GF-D8 (cell line): ENCODE measurements around the gene TMEM187.

Experiments used
- DNase-seq: peaks from one replicate; lab custom pipeline; 2025; lab: John Stamatoyannopoulos, UW

TMEM187 gene

GRCh38 chrX:153972368-153973126, at the start of gene TMEM187:
TSS of gene TMEM187 (plus strand) at chrX:153972754. CDS start at chrX:153982063, 9,309 bp downstream.
- DNase-seq = peak; percentile 71

- no peak for DNase-seq
These were observed 49.4 kb upstream of the TMEM187 start for GRCh38 chrX:153922932-153923857.

- peak; percentile 46 for DNase-seq
These were observed 48.2 kb upstream of the TMEM187 start for GRCh38 chrX:153924149-153924861.

GRCh38 chrX:153925387-153925738, 47.2 kb upstream of the TMEM187 start:
- no peak for DNase-seq

- DNase-seq = no peak
These were observed 46.6 kb upstream of the TMEM187 start, which contains the start of gene ARHGAP4 for GRCh38 chrX:153925739-153926551. TSS of gene ARHGAP4 (minus strand) at chrX:153926264. CDS start at chrX:153926202, 62 bp downstream.

GRCh38 chrX:153926552-153926857, 46.0 kb upstream of the TMEM187 start:
- no peak for DNase-seq

- peak; percentile 92 for DNase-seq
These were observed 45.5 kb upstream of the TMEM187 start for GRCh38 chrX:153926858-153927671.

GRCh38 chrX:153927672-153927921, 45.0 kb upstream of the TMEM187 start:
- DNase-seq = no peak

- DNase-seq = peak; percentile 88
These were observed 44.4 kb upstream of the TMEM187 start for GRCh38 chrX:153927922-153928760.

GRCh38 chrX:153928846-153929245, 43.7 kb upstream of the TMEM187 start:
- no peak for DNase-seq

GRCh38 chrX:153929576-153929975, 43.0 kb upstream of the TMEM187 start:
- DNase-seq = no peak

- DNase-seq = no peak
These were observed 42.3 kb upstream of the TMEM187 start for GRCh38 chrX:153930011-153930910.

- no peak for DNase-seq
These were observed 41.4 kb upstream of the TMEM187 start for GRCh38 chrX:153931151-153931550.

- DNase-seq = no peak
These were observed 40.8 kb upstream of the TMEM187 start for GRCh38 chrX:153931748-153932147.

- no peak for DNase-seq
These were observed 40.2 kb upstream of the TMEM187 start for GRCh38 chrX:153932220-153932915.

GRCh38 chrX:153933748-153934147, 38.8 kb upstream of the TMEM187 start:
- DNase-seq = no peak

- DNase-seq = no peak
These were observed 38.3 kb upstream of the TMEM187 start for GRCh38 chrX:153934148-153934761.

- DNase-seq = peak; percentile 24
These were observed 37.7 kb upstream of the TMEM187 start, which contains the start of gene NAA10 for GRCh38 chrX:153934762-153935325. TSS of gene NAA10 (minus strand) at chrX:153935037. CDS start at chrX:153934904, 133 bp downstream.
